ENCODE data around the gene DSC2. TPM values are rescaled to one million over a fixed set of nuclear protein-coding genes. Genes with fewer than 3 reads are reported as not detected.

The DSC2 gene
- total and polyA plus RNA-seq, 2 of the 8 experiments (the other 6 are each of a cell fraction or from before 2014, with no cell fraction given) = 4.6 to 39.7 TPM

- no peak overlapping the region for H3K9ac ChIP-seq (replicated peaks in 1 of 4; ENCODE audit: extremely low read depth in 1 of 4, low read depth in 3 of 4, low read length in 3 of 4)
- H4K8ac ChIP-seq (ENCODE audit: extremely low read depth, insufficient read depth, low read length) = no peak overlapping the region
- POLR2A ChIA-PET (ENCODE audit: partially characterized antibody) = interaction anchor here (2.6 kb wide), 1 partner anchor 11 kb away, joined by 13 read pairs; no protein-coding TSS in a partner anchor
- no peak overlapping the region for H4K91ac ChIP-seq (replicated peaks; ENCODE audit: insufficient read length, low read length)
- no peak overlapping the region for H2AK5ac ChIP-seq (ENCODE audit: low read depth, low read length)
- peaks cover 5% of the 10 kb centered on the region; the same call in 1 of the 2 replicates for H3K79me1 ChIP-seq (ENCODE audit: low read depth, low read length)
- no peaks in the 10 kb centered on the region for H3K27me3 ChIP-seq (replicated peaks in 1 of 4; ENCODE audit: control insufficient read depth in 3 of 4, extremely low read depth in 1 of 4, insufficient read depth in 3 of 4, low read length in 3 of 4)
- no peak overlapping the region for H4K5ac ChIP-seq (ENCODE audit: insufficient read length, low read depth, low read length)
- H3K36me3 ChIP-seq (ENCODE audit: control insufficient read depth in 2 of 4, insufficient read depth in 4 of 4, low read length in 3 of 4) = no peaks in the 10 kb centered on the region
- no peak overlapping the region for H3K27ac ChIP-seq (ENCODE audit: low read depth, low read length)
- no peak overlapping the region for H2AFZ ChIP-seq (ENCODE audit: low read length)
- no peak overlapping the region for H3K56ac ChIP-seq (replicated peaks; ENCODE audit: insufficient read length, low read depth, low read length)
- peaks cover 3% of the 10 kb centered on the region; the same call in 1 of the 2 replicates for H3K23me2 ChIP-seq (ENCODE audit: low read depth, low read length)
- 80% methylated on average over 3 of the region's 3 CpGs; no CpG with 5 or more reads in 1 of the 2 experiments for WGBS, 2 experiments (ENCODE audit: extremely low coverage in 1 of 2, insufficient coverage in 1 of 2, insufficient read length in 1 of 2, insufficient replicate concordance in 2 of 2, low coverage in 1 of 2, low lambda C conversion rate in 2 of 2, missing lambda C conversion rate in 1 of 2)
- no peak for FAIRE-seq
- no peak overlapping the region for H2BK120ac ChIP-seq (replicated peaks; ENCODE audit: low read depth, low read length)
- peaks cover 0 to 10% (median 6%) of the 10 kb centered on the region in 4 experiments; a peak in 5 of 7 replicates for H3K4me1 ChIP-seq (replicated peaks in 1 of 4; ENCODE audit: control insufficient read depth in 3 of 4, insufficient read depth in 4 of 4, low read length in 3 of 4)
- TF ChIP-seq CTBP2 (IDR thresholded peaks at IDR 0.05; ENCODE audit: borderline replicate concordance, insufficient read depth, insufficient read length, low read length) = no peak
- no peak for TF ChIP-seq KDM4A (IDR thresholded peaks at IDR 0.05; ENCODE audit: low read depth, low read length, severe bottlenecking)
- no peak for TF ChIP-seq TCF12 (IDR thresholded peaks at IDR 0.05; ENCODE audit: low read depth, low read length)
- TF ChIP-seq FOSL1 (IDR thresholded peaks at IDR 0.05; ENCODE audit: insufficient read depth, low read depth, low read length) = no peak
- TF ChIP-seq RAD21 (IDR thresholded peaks at IDR 0.05 in 1 of 2, conservative IDR thresholded peaks at IDR 0.05 in 1 of 2; ENCODE audit: low read depth in 2 of 2, low read length in 2 of 2) = no peak
- TF ChIP-seq BRCA1 (IDR thresholded peaks at IDR 0.05; ENCODE audit: low read depth, low read length) = no peak
- TF ChIP-seq JUN (IDR thresholded peaks at IDR 0.05; ENCODE audit: low read depth, low read length) = no peak
- CTCF ChIA-PET (ENCODE audit: partially characterized antibody) = no interaction called here
- no peak overlapping the region for H3K23ac ChIP-seq (ENCODE audit: insufficient read length)
- DNase-seq (ENCODE audit: low read depth in 1 of 2, low spot score in 2 of 2) = no peak
- peaks cover 3 to 22% of the 10 kb centered on the region in 2 experiments; a peak in 3 of 4 replicates for H3K79me2 ChIP-seq (ENCODE audit: control insufficient read depth in 1 of 2, insufficient read depth in 2 of 2, low read length in 2 of 2)
- peak overlapping the region in 1 of 4 experiments; percentile 97; a peak in 1 of 8 replicates for H3K4me3 ChIP-seq (ENCODE audit: extremely low read depth in 1 of 4, insufficient read depth in 2 of 4, low read depth in 3 of 4, low read length in 4 of 4)
- no peak overlapping the region for H3K18ac ChIP-seq (ENCODE audit: extremely low read depth, low read length)
- no peak overlapping the region for H2BK20ac ChIP-seq (ENCODE audit: low read length)
- no peak overlapping the region for H2BK12ac ChIP-seq (ENCODE audit: low read depth, low read length)
- H3K4me2 ChIP-seq (ENCODE audit: insufficient read depth in 1 of 2, low read depth in 2 of 2, low read length in 2 of 2) = peak overlapping the region in 1 of 2 experiments; percentile 63; a peak in 1 of 4 replicates
- H2BK5ac ChIP-seq (ENCODE audit: low read depth, low read length) = no peak overlapping the region
- H3K14ac ChIP-seq (ENCODE audit: insufficient read length) = no peak overlapping the region
- H4K20me1 ChIP-seq (replicated peaks in 1 of 2; ENCODE audit: control insufficient read depth in 1 of 2, insufficient read depth in 2 of 2, low read length in 2 of 2) = peaks cover 0 to 2% of the 10 kb centered on the region in 2 experiments
- H2BK15ac ChIP-seq (ENCODE audit: low read length) = no peak overlapping the region
- H3K9me3 ChIP-seq (ENCODE audit: insufficient read depth in 2 of 2, low read depth in 1 of 2, low read length in 1 of 2) = no peaks in the 10 kb centered on the region
- H3K4ac ChIP-seq (replicated peaks; ENCODE audit: insufficient read length, low read depth, low read length) = no peak overlapping the region
Observed at GRCh38 chr18:31103423-31103822, 1.2 kb upstream of the DSC2 start.

Measured in H1 (cell line).